Right lobe of liver (tissue), 6 donors: ENCODE results near the gene KRTAP10-4. TPM values are rescaled to one million over a fixed set of nuclear protein-coding genes. Genes with fewer than 3 reads are reported as not detected.
"Not testable (repeated sequence)": the region's sequence is repeated elsewhere in the genome, so short reads cannot be mapped to it uniquely, and the experiment has no call there.

Experiments
- ATAC-seq, 4 donors: fragments of 200-7000 bp; cut with Tn5 transposase; one replicate each; pipeline ENCODE4 v1.9.1; 2020; ENCODE audit warnings: mild to moderate bottlenecking in 4 of 4, moderate library complexity in 4 of 4
- DNase-seq, 3 donors: peaks; one replicate each; pipeline ENCODE4 v3.0.0-alpha.2; 2020
- H3K27ac ChIP-seq, 3 donors: fragments of 200-600 bp; one replicate each; pipeline ENCODE4 v1.8.0; 2022
- H3K27me3 ChIP-seq, 2 donors: fragments of 200-600 bp; one replicate each; pipeline ENCODE4 v1.8.0; 2022
- H3K36me3 ChIP-seq, 4 donors: fragments of 200-600 bp; sonication (generic) in 1 of 4; one replicate each; pipeline versions ENCODE4 v1.5.1 to v1.8.0; 2017 to 2022; ENCODE audit warnings: control low read depth in 1 of 4
- H3K4me1 ChIP-seq, 4 donors: fragments of 200-600 bp; sonication (generic) in 1 of 4; one replicate each; pipeline versions ENCODE4 v1.5.1 to v1.8.0; 2017 to 2022; ENCODE audit warnings: control low read depth in 1 of 4
- H3K4me3 ChIP-seq, 3 donors: fragments of 200-600 bp; one replicate each; pipeline ENCODE4 v1.8.0; 2022
- H3K9me3 ChIP-seq, 4 donors: fragments of 200-600 bp; sonication (generic) in 1 of 4; one replicate each; pipeline versions ENCODE4 v1.5.1 to v1.8.0; 2017 to 2022; ENCODE audit warnings: control low read depth in 1 of 4
- CTCF ChIP-seq, 4 donors: fragments of 200-600 bp in 3 of 4; fragments of 450-650 bp in 1 of 4; IDR thresholded peaks; one replicate each; pipeline versions ENCODE4 v1.5.1 to v1.8.0; 2016 to 2022; ENCODE audit warnings: antibody characterized with exemption in 4 of 4, mild to moderate bottlenecking in 2 of 4
- POLR2A ChIP-seq: fragments of 450-650 bp; IDR thresholded peaks from one replicate; pipeline ENCODE4 v1.6.1; 2017; ENCODE audit warnings: antibody characterized with exemption, mild to moderate bottlenecking
- WGBS: methylation state at CpG from one replicate; pipeline ENCODE4 v1.1.6; 2018; ENCODE audit warnings: low coverage, low lambda C conversion rate; ENCODE audit not compliant: insufficient coverage; ENCODE audit errors: missing lambda C conversion rate; 5-methylcytosine and 5-hydroxymethylcytosine counted together
- intact Hi-C, 2 donors: fragments of 100-400 bp; cut with DNase I; formaldehyde crosslinking; loops; one replicate each; pipeline versions ENCODE4 v1.11.2 to v1.14.1; 2022
- long read RNA-seq: library from polyadenylated mRNA; unstranded; transcript quantifications from one replicate; pipeline ENCODE4 v2.0.0, GENCODE V29; 2019
- total RNA-seq, 6 experiments: library from RNA; depleted of rRNA in 2 of 6; stranded (reverse); fragments of >200 nt in 2 of 6; fragmentation: NEBNext Ultra II Directional in 3 of 6; extraction: Animal tissue kit (Norgen Biotek cat#: 25700) in 3 of 6; gene quantifications; one replicate each; pipeline versions ENCODE4 v1.1.0 to v1.2.4, GENCODE V29; 2016 to 2023
- donor health status: DM: no; HTN: yes; CAD: no.
- donor health status: DM: no; HTN: no; CAD: no.
- donor health status: DM: no; HTN: no; CAD: no.
- donor health status: DM: no; HTN: yes; CAD: no.
- donor health status: DM: no; HTN: yes; CAD: no.

KRTAP10-4 gene
- not detected for total RNA-seq
- long read RNA-seq = 0 reads

- H3K27me3 ChIP-seq, H3K27ac ChIP-seq, H3K4me3 ChIP-seq, ATAC-seq, intact Hi-C loops, H3K36me3 ChIP-seq, H3K9me3 ChIP-seq, H3K4me1 ChIP-seq, DNase-seq: not testable (repeated sequence)
- WGBS = 52% methylated on average over 10 of the region's 25 CpGs
Observed at GRCh38 chr21:44573630-44574456, at the start of gene KRTAP10-4. Gene KRTAP10-4 (plus strand): TSS chr21:44573729. CDS start chr21:44573759, 30 bp downstream.

- intact Hi-C loops = no loop called here
- DNase-seq = no peak
- no peaks in the 10 kb centered on the region for H3K36me3 ChIP-seq
- 33% methylated on average over 1 of the region's 2 CpGs for WGBS
- no peak for TF ChIP-seq POLR2A
- TF ChIP-seq CTCF (IDR thresholded peaks at IDR 0.05) = no peak
- no peaks in the 10 kb centered on the region for H3K27me3 ChIP-seq
- no peaks in the 10 kb centered on the region for H3K4me1 ChIP-seq
- no peak for ATAC-seq
- H3K4me3 ChIP-seq = no peak overlapping the region
- H3K27ac ChIP-seq = no peak overlapping the region
- no peaks in the 10 kb centered on the region for H3K9me3 ChIP-seq
Observed at GRCh38 chr21:44524414-44525371, 48.8 kb upstream of the KRTAP10-4 start.

GRCh38 chr21:44525391-44526095, 48.0 kb upstream of the KRTAP10-4 start:
- H3K4me1 ChIP-seq = no peaks in the 10 kb centered on the region
- no peaks in the 10 kb centered on the region for H3K36me3 ChIP-seq
- H3K4me3 ChIP-seq = no peak overlapping the region
- intact Hi-C loops = no loop called here
- peak in 1 of 3 donors; percentile 12 for DNase-seq
- H3K9me3 ChIP-seq = no peaks in the 10 kb centered on the region
- no peak overlapping the region for H3K27ac ChIP-seq
- whole genome bisulfite sequencing = 100% methylated on average over 4 of the region's 20 CpGs
- ATAC-seq = no peak
- H3K27me3 ChIP-seq = no peaks in the 10 kb centered on the region
- TF ChIP-seq CTCF (IDR thresholded peaks at IDR 0.05) (no peak), POLR2A (no peak)

GRCh38 chr21:44526096-44526997, 47.2 kb upstream of the KRTAP10-4 start:
- WGBS = 66% methylated on average over 7 of the region's 12 CpGs
- no peak for TF ChIP-seq CTCF (IDR thresholded peaks at IDR 0.05)
- TF ChIP-seq POLR2A = no peak
- Histone ChIP-seq H3K27me3 (no peaks in the 10 kb centered on the region), H3K4me3 (no peak overlapping the region), H3K36me3 (no peaks in the 10 kb centered on the region), H3K27ac (no peak overlapping the region), H3K9me3 (no peaks in the 10 kb centered on the region), H3K4me1 (no peaks in the 10 kb centered on the region)
- ATAC-seq (no peak), DNase-seq (peak in 2 of 3 donors; percentile 19 to 21)
- intact Hi-C loops = no loop called here
